ENCODE data around the gene SERPINA3. TPM values are rescaled to one million over a fixed set of nuclear protein-coding genes. Genes with fewer than 3 reads are reported as not detected.
A peak's percentile ranks its signal among the peaks of the same experiment; 100 is the strongest.
"Not testable (repeated sequence)": the region's sequence is repeated elsewhere in the genome, so short reads cannot be mapped to it uniquely, and the experiment has no call there.

SERPINA3 gene
- total and polyA plus RNA-seq, 12 donors = 1.0 to 408 (median 13.4) TPM

DNA sequence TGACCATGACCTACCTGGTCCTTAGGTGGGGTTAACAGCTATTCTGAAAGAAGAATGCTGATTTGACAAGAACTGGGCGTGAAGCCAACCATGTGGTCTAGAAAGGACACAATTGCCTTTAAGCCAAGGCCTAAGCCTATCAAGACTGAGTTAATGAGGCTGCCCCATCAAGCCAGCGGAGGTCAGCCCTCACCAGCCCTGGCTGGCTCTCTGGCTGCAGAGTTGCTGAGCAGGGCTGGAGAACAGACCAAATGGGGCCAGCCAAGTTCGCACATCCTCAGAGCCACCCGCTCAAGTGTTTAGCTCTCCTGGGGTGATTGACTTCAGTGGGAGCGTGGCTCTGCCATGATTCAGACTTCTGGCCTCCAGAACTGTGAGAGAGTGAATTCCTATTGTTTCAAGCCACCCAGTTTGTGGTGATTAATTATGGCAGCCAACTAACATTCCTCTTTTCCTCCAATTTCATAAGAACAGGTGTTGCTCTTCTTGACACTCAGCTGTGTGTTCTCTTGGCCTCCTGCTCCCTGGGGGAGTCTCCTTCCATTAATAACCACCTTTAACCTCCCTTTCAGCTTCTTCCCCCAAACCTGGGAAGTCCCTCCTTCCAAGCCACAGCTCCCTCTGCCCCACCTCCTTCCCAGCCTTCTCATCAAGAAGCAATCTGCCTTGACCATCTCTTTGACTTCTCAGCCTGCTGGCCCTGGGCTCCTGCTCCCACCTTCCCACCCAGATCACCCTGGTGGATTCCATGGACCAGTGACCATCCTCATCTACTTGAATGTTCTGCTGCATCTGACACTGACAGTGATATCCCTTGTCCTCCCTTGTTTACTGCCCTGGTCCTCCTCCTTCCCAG, 36.2 kb upstream of the SERPINA3 start:
- H3K27ac ChIP-seq = no peak overlapping the region
- H3K4me3 ChIP-seq = no peak overlapping the region
- no peaks in the 10 kb centered on the region for H3K27me3 ChIP-seq
- DNase-seq = no peak
- H3K9me3 ChIP-seq = no peaks in the 10 kb centered on the region
- no peaks in the 10 kb centered on the region for H3K36me3 ChIP-seq
- intact Hi-C loops (cut with DNase I) = no loop called here
- peaks cover 0 to 12% (median under 1%) of the 10 kb centered on the region in 9 donors for H3K4me1 ChIP-seq
- TF ChIP-seq, protein P1, sequence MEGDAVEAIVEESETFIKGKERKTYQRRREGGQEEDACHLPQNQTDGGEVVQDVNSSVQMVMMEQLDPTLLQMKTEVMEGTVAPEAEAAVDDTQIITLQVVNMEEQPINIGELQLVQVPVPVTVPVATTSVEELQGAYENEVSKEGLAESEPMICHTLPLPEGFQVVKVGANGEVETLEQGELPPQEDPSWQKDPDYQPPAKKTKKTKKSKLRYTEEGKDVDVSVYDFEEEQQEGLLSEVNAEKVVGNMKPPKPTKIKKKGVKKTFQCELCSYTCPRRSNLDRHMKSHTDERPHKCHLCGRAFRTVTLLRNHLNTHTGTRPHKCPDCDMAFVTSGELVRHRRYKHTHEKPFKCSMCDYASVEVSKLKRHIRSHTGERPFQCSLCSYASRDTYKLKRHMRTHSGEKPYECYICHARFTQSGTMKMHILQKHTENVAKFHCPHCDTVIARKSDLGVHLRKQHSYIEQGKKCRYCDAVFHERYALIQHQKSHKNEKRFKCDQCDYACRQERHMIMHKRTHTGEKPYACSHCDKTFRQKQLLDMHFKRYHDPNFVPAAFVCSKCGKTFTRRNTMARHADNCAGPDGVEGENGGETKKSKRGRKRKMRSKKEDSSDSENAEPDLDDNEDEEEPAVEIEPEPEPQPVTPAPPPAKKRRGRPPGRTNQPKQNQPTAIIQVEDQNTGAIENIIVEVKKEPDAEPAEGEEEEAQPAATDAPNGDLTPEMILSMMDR (IDR thresholded peaks at IDR 0.05) = no peak
- 76 to 80% methylated on average over 5 of the region's 5 CpGs for WGBS, 2 donors
- ATAC-seq = peak in 1 of 8 donors; percentile 38

DNA sequence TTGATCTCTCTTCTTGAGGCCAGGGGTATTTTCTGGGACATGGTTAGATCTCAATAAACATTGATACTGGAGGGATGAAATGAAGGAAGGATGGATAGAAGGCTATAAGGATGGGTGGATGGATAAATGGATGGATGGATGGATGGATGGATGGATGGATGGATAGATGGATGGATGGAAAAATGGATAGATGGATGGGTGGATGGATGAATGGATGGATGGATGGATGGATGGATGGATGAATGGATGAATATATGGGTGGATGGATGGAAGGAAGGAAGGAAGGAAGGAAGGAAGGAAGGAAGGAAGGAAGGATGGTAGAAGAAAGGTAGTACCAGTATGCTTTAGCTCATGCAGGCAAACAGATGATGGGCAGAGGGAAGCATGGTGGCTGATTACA, 34.7 kb upstream of the SERPINA3 start:
- H3K27me3 ChIP-seq; H3K4me3 ChIP-seq; H3K36me3 ChIP-seq; ATAC-seq; DNase-seq; intact Hi-C loops (cut with DNase I); H3K9me3 ChIP-seq; H3K27ac ChIP-seq: not testable (repeated sequence)
- peaks cover 0 to 13% (median 6%) of the 10 kb centered on the region in 9 donors for H3K4me1 ChIP-seq

DNA sequence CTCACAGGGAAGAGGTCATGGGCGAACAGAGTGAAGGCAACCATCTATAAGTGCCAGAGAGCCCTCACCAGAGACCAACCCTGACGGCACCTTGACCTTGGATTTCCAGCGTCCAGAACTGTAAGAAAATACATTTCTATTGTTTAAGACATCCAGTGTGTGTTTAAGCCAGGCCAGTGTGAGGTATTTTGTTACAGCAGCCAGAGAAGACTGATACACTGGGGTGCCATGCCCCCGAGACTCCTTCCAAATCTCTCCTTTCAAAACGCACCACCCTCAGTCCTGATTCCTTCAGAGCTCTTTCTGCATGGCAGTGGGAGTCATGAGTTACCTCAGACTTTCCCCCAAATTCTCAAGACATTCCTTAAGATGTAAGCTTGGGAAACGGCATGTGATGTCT, 33.5 kb upstream of the SERPINA3 start:
- Histone ChIP-seq H3K9me3 (no peaks in the 10 kb centered on the region), H3K27ac (no peak overlapping the region), H3K27me3 (peaks cover 0 to 4% (median 0%) of the 10 kb centered on the region in 7 donors), H3K4me1 (peaks cover 0 to 16% (median 6%) of the 10 kb centered on the region in 9 donors), H3K4me3 (no peak overlapping the region), H3K36me3 (no peaks in the 10 kb centered on the region)
- TF ChIP-seq, protein P1 (IDR thresholded peaks at IDR 0.05) = no peak
- 80 to 86% methylated on average over 6 of the region's 6 CpGs for WGBS, 2 donors
- intact Hi-C loops (cut with DNase I) = no loop called here
- DNase-seq (no peak), ATAC-seq (no peak)

DNA sequence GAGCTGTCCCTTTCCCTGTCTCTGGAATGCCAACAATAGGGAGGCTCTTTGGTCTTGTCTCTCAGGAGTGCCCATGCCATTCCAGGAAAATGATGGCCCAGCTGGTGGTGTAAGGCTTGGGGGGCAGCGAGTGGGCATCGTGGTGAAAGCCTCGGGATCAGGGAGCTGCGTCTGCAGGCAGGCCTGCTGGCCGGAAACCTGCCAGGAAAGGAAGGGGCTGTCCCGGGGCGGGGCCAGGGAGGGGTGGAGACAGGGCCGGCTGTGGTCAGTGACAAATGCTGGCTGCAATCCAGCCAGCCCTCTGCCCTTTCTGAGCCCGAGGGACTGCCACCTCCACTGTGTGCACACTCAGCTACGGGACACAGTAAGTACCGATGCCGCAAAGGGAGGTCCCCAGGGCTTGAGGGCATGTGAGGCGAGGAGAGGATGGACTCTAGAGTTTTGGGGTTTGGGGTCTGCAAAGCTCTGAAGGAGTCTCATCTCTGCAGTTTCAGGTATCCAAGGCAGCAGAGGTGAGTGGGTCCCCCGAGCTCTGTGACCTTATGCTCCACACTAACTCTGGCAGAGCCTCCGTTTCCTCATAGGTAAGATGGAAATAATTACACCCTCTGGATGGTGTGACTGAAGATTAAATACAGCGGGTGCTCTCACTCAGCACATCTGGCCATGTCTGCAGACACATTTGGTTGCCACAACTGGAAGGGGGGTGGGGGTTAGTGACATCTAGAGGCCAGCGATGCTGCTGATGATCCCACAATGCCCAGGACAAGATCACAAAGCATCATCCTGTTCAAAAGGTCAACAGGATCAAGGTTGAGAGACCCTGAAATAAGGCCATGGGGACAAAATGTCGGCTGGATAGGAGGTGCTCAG, 30.8 kb upstream of the SERPINA3 start, which contains the start of gene SERPINA5:
SERPINA5 (plus strand) TSS at position 300 of the 873 bp plus-strand sequence. CDS start 5,937 bp downstream, outside the sequence.
- H3K9me3 ChIP-seq = no peaks in the 10 kb centered on the region
- intact Hi-C loops (cut with DNase I) = no loop called here
- H3K27me3 ChIP-seq = peaks cover 0 to 7% (median 0%) of the 10 kb centered on the region in 7 donors
- H3K4me3 ChIP-seq = peak within 1 kb of the TSS in 1 of 10 donors; percentile 7
- peaks cover 0 to 16% (median 6%) of the 10 kb centered on the region in 9 donors for H3K4me1 ChIP-seq
- no peaks in the 10 kb centered on the region for H3K36me3 ChIP-seq
- TF ChIP-seq, protein P1 (IDR thresholded peaks at IDR 0.05) = no peak
- 36 to 39% methylated on average over 18 of the region's 18 CpGs for WGBS, 2 donors
- DNase-seq = peak; percentile 32 to 67
- peak in 6 of 8 donors; percentile 25 to 65 (median 48) for ATAC-seq
- peak within 1 kb of the TSS in 1 of 10 donors; percentile 10 for H3K27ac ChIP-seq

Measured in heart right ventricle (tissue), 16 donors.